WTC11 (cell line): ENCODE measurements around the gene CIZ1. TPM values are rescaled to one million over a fixed set of nuclear protein-coding genes. Genes with fewer than 3 reads are reported as not detected.

ENCODE experiments used
- ATAC-seq: fragments of 200-7000 bp; cut with Tn5 transposase; 2 replicates; pipeline ENCODE4 v1.10.0; 2021; ENCODE audit warnings: mild to moderate bottlenecking, moderate library complexity
- CTCF ChIA-PET: fragments of 300-600 bp; sonication (Branson Sonifier 250); formaldehyde crosslinking; loops from one replicate; lab custom pipeline; 2021; ENCODE audit warnings: antibody characterized with exemption; lab: Charles Lee
- POLR2A ChIA-PET: fragments of 350-600 bp; sonication (Branson Sonifier 250); formaldehyde crosslinking; loops from one replicate; lab custom pipeline; 2021; ENCODE audit warnings: antibody characterized with exemption; lab: Charles Lee
- DNase-seq: peaks from one replicate; pipeline ENCODE4 v3.0.0; 2021; ENCODE audit warnings: low spot score
- H3K27ac Mint-ChIP-seq: 2 replicates; pipeline ENCODE4 v1.8.0; 2021; ENCODE audit warnings: mixed read lengths
- H3K27me3 Mint-ChIP-seq: 2 replicates; pipeline ENCODE4 v1.8.0; 2021; ENCODE audit warnings: low read depth, mild to moderate bottlenecking, moderate library complexity, mixed read lengths
- H3K36me3 Mint-ChIP-seq: 2 replicates; pipeline ENCODE4 v1.8.0; 2021; ENCODE audit warnings: mixed read lengths
- H3K4me1 Mint-ChIP-seq: 2 replicates; pipeline ENCODE4 v1.8.0; 2022; ENCODE audit warnings: mixed read lengths
- H3K4me3 Mint-ChIP-seq: 2 replicates; pipeline ENCODE4 v1.8.0; 2021; ENCODE audit warnings: mild to moderate bottlenecking, moderate library complexity, mixed read lengths
- H3K9me3 Mint-ChIP-seq: 2 replicates; pipeline ENCODE4 v1.8.0; 2021; ENCODE audit warnings: mixed read lengths
- FOXJ3 ChIP-seq: sonication (generic); formaldehyde crosslinking; IDR thresholded peaks from 2 replicates; pipeline ENCODE4 v1.9.0; 2021; ENCODE audit warnings: missing genetic modification reagents, mild to moderate bottlenecking, borderline replicate concordance
- FOXK1 ChIP-seq: sonication (generic); formaldehyde crosslinking; IDR thresholded peaks from 2 replicates; pipeline ENCODE4 v1.8.0; 2022; ENCODE audit warnings: mild to moderate bottlenecking, moderate library complexity, missing genetic modification reagents
- KAT7 ChIP-seq: sonication (generic); formaldehyde crosslinking; IDR thresholded peaks from 2 replicates; pipeline ENCODE4 v1.8.1; 2023; ENCODE audit warnings: missing genetic modification reagents, mild to moderate bottlenecking, borderline replicate concordance
- NFE2L1 ChIP-seq: sonication (generic); formaldehyde crosslinking; IDR thresholded peaks from 2 replicates; pipeline ENCODE4 v1.8.1; 2023; ENCODE audit warnings: missing genetic modification reagents
- NFYB ChIP-seq: sonication (generic); formaldehyde crosslinking; conservative IDR thresholded peaks from 2 replicates; pipeline ENCODE4 v1.8.0; 2022; ENCODE audit warnings: low read depth, missing genetic modification reagents
- RORB ChIP-seq: fragments of 250-450 bp; sonication (Bioruptor Pico); IDR thresholded peaks from 2 replicates; pipeline ENCODE4 v1.9.0; 2021; ENCODE audit warnings: mild to moderate bottlenecking
- ZNF219 ChIP-seq: sonication (generic); formaldehyde crosslinking; IDR thresholded peaks from 2 replicates; pipeline ENCODE4 v1.8.0; 2023; ENCODE audit warnings: missing genetic modification reagents, mild to moderate bottlenecking, borderline replicate concordance
- ZNF232 ChIP-seq: sonication (generic); formaldehyde crosslinking; IDR thresholded peaks from 2 replicates; pipeline ENCODE4 v1.8.0; 2022; ENCODE audit warnings: mild to moderate bottlenecking, missing genetic modification reagents
- total RNA-seq: library from RNA; stranded (reverse); gene quantifications from 3 replicates; pipeline ENCODE4 v1.2.3, GENCODE V29; 2021
- TF ChIP-seq, protein P1 (sequence below): sonication (generic); formaldehyde crosslinking; IDR thresholded peaks from 2 replicates; pipeline ENCODE4 v1.8.0; 2022; ENCODE audit warnings: mild to moderate bottlenecking, missing genetic modification reagents
- TF ChIP-seq, protein P2 (sequence below): sonication (generic); formaldehyde crosslinking; IDR thresholded peaks from 2 replicates; pipeline ENCODE4 v1.8.1; 2023; ENCODE audit warnings: mild to moderate bottlenecking, missing genetic modification reagents, moderate library complexity
- TF ChIP-seq, protein P3 (sequence below): sonication (generic); formaldehyde crosslinking; IDR thresholded peaks from 2 replicates; pipeline ENCODE4 v1.8.1; 2023; ENCODE audit warnings: mild to moderate bottlenecking, missing genetic modification reagents, moderate library complexity
- TF ChIP-seq, protein P4 (sequence below): sonication (generic); formaldehyde crosslinking; IDR thresholded peaks from 2 replicates; pipeline ENCODE4 v1.8.1; 2022; ENCODE audit warnings: low read depth, mild to moderate bottlenecking, moderate library complexity, missing genetic modification reagents, borderline replicate concordance
- TF ChIP-seq, protein P5 (sequence below): sonication (generic); formaldehyde crosslinking; IDR thresholded peaks from 2 replicates; pipeline ENCODE4 v1.8.0; 2023; ENCODE audit warnings: missing genetic modification reagents, mild to moderate bottlenecking, borderline replicate concordance
- TF ChIP-seq, protein P6 (sequence below): fragments of 250-450 bp; sonication (Bioruptor Pico); IDR thresholded peaks from 2 replicates; pipeline ENCODE4 v1.9.0; 2021; ENCODE audit warnings: mild to moderate bottlenecking, borderline replicate concordance

CIZ1 gene
- total RNA-seq, 1 experiment from 2014 or later: 90.2 TPM

DNA sequence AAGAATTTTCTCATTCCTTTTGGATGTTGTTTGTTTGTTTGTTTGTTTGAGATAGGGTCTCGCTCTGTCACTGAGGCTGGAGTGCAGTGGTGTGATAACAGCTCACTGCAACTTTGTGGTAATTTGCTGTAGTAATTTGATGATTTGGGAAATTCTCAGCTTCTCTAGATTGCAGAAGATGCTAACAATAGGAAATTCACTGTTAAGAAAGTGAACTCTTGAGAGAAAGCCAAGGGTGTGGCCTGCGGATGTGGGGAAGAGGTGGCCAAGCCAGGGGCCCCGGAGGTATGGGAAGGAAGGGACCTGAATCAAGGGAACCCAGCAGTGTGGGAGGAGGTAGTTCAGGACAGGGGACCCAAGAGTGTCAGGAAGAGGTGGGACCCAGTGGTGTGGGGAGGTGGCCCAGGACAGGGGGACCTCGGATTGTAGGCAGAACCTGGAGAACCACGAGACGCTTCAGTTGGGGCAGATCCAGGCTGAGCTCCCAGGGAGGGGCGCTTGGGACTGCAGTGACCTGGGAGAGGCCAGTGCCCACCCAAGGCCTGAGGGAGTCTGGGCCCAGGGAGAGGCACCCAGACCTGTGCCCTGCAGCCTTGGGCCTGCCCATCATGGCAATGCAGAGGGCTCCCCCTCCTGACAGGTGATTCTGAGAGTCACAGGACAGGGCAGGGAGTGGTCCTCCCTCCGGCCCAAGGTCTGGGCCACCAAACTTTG lies 47.7 kb downstream of the CIZ1 start:
- ChIA-PET CTCF (interaction anchor here (2.9 kb wide), 1 partner anchor 26 kb away, joined by 15 read pairs; no protein-coding TSS in a partner anchor), POLR2A (no interaction called here)
- H3K4me3 Mint-ChIP-seq: no peak overlapping the region
- H3K9me3 Mint-ChIP-seq: no peaks in the 10 kb centered on the region
- TF ChIP-seq, protein P1, sequence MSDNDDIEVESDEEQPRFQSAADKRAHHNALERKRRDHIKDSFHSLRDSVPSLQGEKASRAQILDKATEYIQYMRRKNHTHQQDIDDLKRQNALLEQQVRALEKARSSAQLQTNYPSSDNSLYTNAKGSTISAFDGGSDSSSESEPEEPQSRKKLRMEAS (CRISPR knock-in tag): no peak
- DNase-seq (no peak), ATAC-seq (peak; percentile 50)
- no peaks in the 10 kb centered on the region for H3K4me1 Mint-ChIP-seq
- H3K27me3 Mint-ChIP-seq: no peaks in the 10 kb centered on the region
- no peak overlapping the region for H3K27ac Mint-ChIP-seq
- no peaks in the 10 kb centered on the region for H3K36me3 Mint-ChIP-seq

DNA sequence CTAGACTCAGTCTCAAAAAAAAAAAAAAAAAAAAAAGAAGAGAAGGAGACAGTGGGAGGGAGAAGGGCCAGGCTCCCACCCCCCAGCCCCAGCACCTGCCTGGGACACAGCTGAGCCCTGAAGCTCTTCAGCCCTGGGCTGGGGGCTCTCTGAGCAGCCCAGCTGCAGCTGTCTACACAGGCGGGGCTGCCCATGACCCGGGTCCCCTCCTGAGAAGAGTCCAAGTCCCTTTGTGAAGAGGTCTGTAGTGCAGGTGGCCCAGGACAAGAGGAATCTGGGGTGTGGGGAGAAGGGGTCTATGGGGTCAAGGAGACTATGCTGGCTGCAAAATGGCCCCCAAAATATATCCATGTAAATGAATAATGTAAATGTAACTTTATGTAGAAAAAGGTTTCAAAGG lies 48.8 kb downstream of the CIZ1 start:
- Mint-ChIP-seq H3K27me3 (no peaks in the 10 kb centered on the region; the same call in 1 of the 2 replicates), H3K4me1 (peaks cover 5% of the 10 kb centered on the region; the same call in 1 of the 2 replicates), H3K36me3 (no peaks in the 10 kb centered on the region), H3K4me3 (no peak overlapping the region), H3K9me3 (no peaks in the 10 kb centered on the region), H3K27ac (no peak overlapping the region)
- ATAC-seq (no peak), DNase-seq (no peak)
- POLR2A ChIA-PET: interaction anchor here (0.6 kb wide), 1 partner anchor 474 kb away, joined by 5 read pairs; no protein-coding TSS in a partner anchor
- TF ChIP-seq ZNF219 (CRISPR knock-in tag) (no peak), NFE2L1 (CRISPR knock-in tag) (no peak), NFYB (CRISPR knock-in tag) (no peak), FOXK1 (CRISPR knock-in tag) (no peak), FOXJ3 (CRISPR knock-in tag) (no peak), RORB (no peak), KAT7 (CRISPR knock-in tag) (no peak), ZNF232 (CRISPR knock-in tag) (no peak)
- TF ChIP-seq, protein P2, sequence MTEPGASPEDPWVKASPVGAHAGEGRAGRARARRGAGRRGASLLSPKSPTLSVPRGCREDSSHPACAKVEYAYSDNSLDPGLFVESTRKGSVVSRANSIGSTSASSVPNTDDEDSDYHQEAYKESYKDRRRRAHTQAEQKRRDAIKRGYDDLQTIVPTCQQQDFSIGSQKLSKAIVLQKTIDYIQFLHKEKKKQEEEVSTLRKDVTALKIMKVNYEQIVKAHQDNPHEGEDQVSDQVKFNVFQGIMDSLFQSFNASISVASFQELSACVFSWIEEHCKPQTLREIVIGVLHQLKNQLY (CRISPR knock-in tag): no peak
- TF ChIP-seq, protein P3, sequence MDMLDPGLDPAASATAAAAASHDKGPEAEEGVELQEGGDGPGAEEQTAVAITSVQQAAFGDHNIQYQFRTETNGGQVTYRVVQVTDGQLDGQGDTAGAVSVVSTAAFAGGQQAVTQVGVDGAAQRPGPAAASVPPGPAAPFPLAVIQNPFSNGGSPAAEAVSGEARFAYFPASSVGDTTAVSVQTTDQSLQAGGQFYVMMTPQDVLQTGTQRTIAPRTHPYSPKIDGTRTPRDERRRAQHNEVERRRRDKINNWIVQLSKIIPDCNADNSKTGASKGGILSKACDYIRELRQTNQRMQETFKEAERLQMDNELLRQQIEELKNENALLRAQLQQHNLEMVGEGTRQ: no peak
- TF ChIP-seq, protein P4, sequence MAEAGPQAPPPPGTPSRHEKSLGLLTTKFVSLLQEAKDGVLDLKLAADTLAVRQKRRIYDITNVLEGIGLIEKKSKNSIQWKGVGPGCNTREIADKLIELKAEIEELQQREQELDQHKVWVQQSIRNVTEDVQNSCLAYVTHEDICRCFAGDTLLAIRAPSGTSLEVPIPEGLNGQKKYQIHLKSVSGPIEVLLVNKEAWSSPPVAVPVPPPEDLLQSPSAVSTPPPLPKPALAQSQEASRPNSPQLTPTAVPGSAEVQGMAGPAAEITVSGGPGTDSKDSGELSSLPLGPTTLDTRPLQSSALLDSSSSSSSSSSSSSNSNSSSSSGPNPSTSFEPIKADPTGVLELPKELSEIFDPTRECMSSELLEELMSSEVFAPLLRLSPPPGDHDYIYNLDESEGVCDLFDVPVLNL: no peak
- TF ChIP-seq, protein P5, sequence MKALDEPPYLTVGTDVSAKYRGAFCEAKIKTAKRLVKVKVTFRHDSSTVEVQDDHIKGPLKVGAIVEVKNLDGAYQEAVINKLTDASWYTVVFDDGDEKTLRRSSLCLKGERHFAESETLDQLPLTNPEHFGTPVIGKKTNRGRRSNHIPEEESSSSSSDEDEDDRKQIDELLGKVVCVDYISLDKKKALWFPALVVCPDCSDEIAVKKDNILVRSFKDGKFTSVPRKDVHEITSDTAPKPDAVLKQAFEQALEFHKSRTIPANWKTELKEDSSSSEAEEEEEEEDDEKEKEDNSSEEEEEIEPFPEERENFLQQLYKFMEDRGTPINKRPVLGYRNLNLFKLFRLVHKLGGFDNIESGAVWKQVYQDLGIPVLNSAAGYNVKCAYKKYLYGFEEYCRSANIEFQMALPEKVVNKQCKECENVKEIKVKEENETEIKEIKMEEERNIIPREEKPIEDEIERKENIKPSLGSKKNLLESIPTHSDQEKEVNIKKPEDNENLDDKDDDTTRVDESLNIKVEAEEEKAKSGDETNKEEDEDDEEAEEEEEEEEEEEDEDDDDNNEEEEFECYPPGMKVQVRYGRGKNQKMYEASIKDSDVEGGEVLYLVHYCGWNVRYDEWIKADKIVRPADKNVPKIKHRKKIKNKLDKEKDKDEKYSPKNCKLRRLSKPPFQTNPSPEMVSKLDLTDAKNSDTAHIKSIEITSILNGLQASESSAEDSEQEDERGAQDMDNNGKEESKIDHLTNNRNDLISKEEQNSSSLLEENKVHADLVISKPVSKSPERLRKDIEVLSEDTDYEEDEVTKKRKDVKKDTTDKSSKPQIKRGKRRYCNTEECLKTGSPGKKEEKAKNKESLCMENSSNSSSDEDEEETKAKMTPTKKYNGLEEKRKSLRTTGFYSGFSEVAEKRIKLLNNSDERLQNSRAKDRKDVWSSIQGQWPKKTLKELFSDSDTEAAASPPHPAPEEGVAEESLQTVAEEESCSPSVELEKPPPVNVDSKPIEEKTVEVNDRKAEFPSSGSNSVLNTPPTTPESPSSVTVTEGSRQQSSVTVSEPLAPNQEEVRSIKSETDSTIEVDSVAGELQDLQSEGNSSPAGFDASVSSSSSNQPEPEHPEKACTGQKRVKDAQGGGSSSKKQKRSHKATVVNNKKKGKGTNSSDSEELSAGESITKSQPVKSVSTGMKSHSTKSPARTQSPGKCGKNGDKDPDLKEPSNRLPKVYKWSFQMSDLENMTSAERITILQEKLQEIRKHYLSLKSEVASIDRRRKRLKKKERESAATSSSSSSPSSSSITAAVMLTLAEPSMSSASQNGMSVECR (CRISPR knock-in tag): no peak
- TF ChIP-seq, protein P6, sequence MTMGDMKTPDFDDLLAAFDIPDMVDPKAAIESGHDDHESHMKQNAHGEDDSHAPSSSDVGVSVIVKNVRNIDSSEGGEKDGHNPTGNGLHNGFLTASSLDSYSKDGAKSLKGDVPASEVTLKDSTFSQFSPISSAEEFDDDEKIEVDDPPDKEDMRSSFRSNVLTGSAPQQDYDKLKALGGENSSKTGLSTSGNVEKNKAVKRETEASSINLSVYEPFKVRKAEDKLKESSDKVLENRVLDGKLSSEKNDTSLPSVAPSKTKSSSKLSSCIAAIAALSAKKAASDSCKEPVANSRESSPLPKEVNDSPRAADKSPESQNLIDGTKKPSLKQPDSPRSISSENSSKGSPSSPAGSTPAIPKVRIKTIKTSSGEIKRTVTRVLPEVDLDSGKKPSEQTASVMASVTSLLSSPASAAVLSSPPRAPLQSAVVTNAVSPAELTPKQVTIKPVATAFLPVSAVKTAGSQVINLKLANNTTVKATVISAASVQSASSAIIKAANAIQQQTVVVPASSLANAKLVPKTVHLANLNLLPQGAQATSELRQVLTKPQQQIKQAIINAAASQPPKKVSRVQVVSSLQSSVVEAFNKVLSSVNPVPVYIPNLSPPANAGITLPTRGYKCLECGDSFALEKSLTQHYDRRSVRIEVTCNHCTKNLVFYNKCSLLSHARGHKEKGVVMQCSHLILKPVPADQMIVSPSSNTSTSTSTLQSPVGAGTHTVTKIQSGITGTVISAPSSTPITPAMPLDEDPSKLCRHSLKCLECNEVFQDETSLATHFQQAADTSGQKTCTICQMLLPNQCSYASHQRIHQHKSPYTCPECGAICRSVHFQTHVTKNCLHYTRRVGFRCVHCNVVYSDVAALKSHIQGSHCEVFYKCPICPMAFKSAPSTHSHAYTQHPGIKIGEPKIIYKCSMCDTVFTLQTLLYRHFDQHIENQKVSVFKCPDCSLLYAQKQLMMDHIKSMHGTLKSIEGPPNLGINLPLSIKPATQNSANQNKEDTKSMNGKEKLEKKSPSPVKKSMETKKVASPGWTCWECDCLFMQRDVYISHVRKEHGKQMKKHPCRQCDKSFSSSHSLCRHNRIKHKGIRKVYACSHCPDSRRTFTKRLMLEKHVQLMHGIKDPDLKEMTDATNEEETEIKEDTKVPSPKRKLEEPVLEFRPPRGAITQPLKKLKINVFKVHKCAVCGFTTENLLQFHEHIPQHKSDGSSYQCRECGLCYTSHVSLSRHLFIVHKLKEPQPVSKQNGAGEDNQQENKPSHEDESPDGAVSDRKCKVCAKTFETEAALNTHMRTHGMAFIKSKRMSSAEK: no peak
- CTCF ChIA-PET: interaction anchor here (0.6 to 3.2 kb wide), 9 partner anchors 9 to 575 kb away, joined by 3 to 21 read pairs (median 3); no protein-coding TSS in a partner anchor
